ENCODE measurements around the gene ZNF19.

Gene ZNF19

GRCh38 chr16:71489122-71489521, at the start of gene ZNF19:
TSS of gene ZNF19 (minus strand) at chr16:71489324. CDS start at chr16:71482114, 7,210 bp downstream.
- Histone ChIP-seq H3K27ac (ENCODE audit: low read depth, low read length) (no peak within 1 kb of the TSS), H3K4me3 (ENCODE audit: low read depth in 1 of 5, low read length in 5 of 5) (no peak within 1 kb of the TSS)

GRCh38 chr16:71537643-71538042, 48.5 kb upstream of the ZNF19 start:
- no peak overlapping the region for H3K9ac ChIP-seq (ENCODE audit: low read length in 5 of 5)
- H3K9me3 ChIP-seq (ENCODE audit: control insufficient read depth in 5 of 5, low read length in 5 of 5), result no peaks in the 10 kb centered on the region
- peaks cover 0 to 5% (median 0%) of the 10 kb centered on the region in 5 donors for H3K27me3 ChIP-seq (ENCODE audit: control insufficient read depth in 5 of 5, insufficient read depth in 4 of 5, low read length in 5 of 5)
- peaks cover 0 to 4% (median 0%) of the 10 kb centered on the region in 5 donors for H3K4me1 ChIP-seq (ENCODE audit: control insufficient read depth in 5 of 5, insufficient read depth in 5 of 5, low read length in 5 of 5)
- no peak overlapping the region for H3K4me3 ChIP-seq (ENCODE audit: low read depth in 1 of 5, low read length in 5 of 5)
- no peaks in the 10 kb centered on the region for H3K36me3 ChIP-seq (ENCODE audit: control insufficient read depth in 5 of 5, insufficient read depth in 5 of 5, low read length in 5 of 5)
- no peak overlapping the region for H3K27ac ChIP-seq (ENCODE audit: low read depth, low read length)

More at GRCh38 chr16:71489122-71489521, at the start of gene ZNF19:
- Histone ChIP-seq H3K9ac (ENCODE audit: low read length in 5 of 5) (no peak within 1 kb of the TSS), H3K36me3 (ENCODE audit: control insufficient read depth in 5 of 5, insufficient read depth in 5 of 5, low read length in 5 of 5) (no peaks in the 10 kb centered on the region), H3K9me3 (ENCODE audit: control insufficient read depth in 5 of 5, low read length in 5 of 5) (no peaks in the 10 kb centered on the region), H3K27me3 (ENCODE audit: control insufficient read depth in 5 of 5, insufficient read depth in 4 of 5, low read length in 5 of 5) (no peaks in the 10 kb centered on the region), H3K4me1 (ENCODE audit: control insufficient read depth in 5 of 5, insufficient read depth in 5 of 5, low read length in 5 of 5) (peaks cover 2 to 5% (median 4%) of the 10 kb centered on the region in 5 donors)

DNA sequence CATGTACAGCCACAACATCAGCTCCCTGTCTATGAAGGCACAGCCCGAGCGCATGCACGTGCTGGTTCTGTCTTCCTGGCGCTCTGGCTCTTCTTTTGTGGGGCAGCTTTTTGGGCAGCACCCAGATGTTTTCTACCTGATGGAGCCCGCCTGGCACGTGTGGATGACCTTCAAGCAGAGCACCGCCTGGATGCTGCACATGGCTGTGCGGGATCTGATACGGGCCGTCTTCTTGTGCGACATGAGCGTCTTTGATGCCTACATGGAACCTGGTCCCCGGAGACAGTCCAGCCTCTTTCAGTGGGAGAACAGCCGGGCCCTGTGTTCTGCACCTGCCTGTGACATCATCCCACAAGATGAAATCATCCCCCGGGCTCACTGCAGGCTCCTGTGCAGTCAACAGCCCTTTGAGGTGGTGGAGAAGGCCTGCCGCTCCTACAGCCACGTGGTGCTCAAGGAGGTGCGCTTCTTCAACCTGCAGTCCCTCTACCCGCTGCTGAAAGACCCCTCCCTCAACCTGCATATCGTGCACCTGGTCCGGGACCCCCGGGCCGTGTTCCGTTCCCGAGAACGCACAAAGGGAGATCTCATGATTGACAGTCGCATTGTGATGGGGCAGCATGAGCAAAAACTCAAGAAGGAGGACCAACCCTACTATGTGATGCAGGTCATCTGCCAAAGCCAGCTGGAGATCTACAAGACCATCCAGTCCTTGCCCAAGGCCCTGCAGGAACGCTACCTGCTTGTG, 47.8 kb upstream of the ZNF19 start:
- H3K27me3 ChIP-seq (ENCODE audit: control insufficient read depth in 5 of 5, insufficient read depth in 4 of 5, low read length in 5 of 5), result no peaks in the 10 kb centered on the region
- no peaks in the 10 kb centered on the region for H3K4me1 ChIP-seq (ENCODE audit: control insufficient read depth in 5 of 5, insufficient read depth in 5 of 5, low read length in 5 of 5)
- H3K4me3 ChIP-seq (ENCODE audit: low read depth in 1 of 5, low read length in 5 of 5), result no peak overlapping the region
- H3K9me3 ChIP-seq (ENCODE audit: control insufficient read depth in 5 of 5, low read length in 5 of 5), result no peaks in the 10 kb centered on the region
- no peak overlapping the region for H3K9ac ChIP-seq (ENCODE audit: low read length in 5 of 5)
- H3K36me3 ChIP-seq (ENCODE audit: control insufficient read depth in 5 of 5, insufficient read depth in 5 of 5, low read length in 5 of 5), result no peaks in the 10 kb centered on the region
- H3K27ac ChIP-seq (ENCODE audit: low read depth, low read length), result no peak overlapping the region

DNA sequence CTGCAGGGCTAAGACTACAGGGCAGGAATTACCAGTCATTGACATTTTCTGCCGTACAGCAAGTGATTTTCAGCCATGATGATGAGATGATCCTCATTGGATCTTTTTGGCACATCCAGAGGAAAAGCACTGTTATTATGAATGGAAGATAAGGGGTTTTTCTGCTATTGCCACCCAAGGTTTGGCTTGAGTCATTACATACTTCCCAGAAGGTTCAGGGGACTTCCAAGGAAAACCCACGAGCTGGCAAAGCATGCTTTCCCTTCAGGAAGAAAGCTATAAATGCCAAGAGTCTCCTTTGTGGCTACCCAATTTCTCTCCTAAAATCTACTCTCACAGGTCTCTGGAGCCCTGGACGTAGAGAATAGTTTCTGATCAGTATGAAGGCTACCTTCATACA, 43.2 kb upstream of the ZNF19 start:
- Histone ChIP-seq H3K9me3 (ENCODE audit: control insufficient read depth in 5 of 5, low read length in 5 of 5) (no peaks in the 10 kb centered on the region), H3K27me3 (ENCODE audit: control insufficient read depth in 5 of 5, insufficient read depth in 4 of 5, low read length in 5 of 5) (peaks cover 0 to 2% (median 0%) of the 10 kb centered on the region in 5 donors)

GRCh38 chr16:71528863-71529262, 39.7 kb upstream of the ZNF19 start:
- H3K27me3 ChIP-seq (ENCODE audit: control insufficient read depth in 5 of 5, insufficient read depth in 4 of 5, low read length in 5 of 5), result peaks cover 0 to 13% (median 3%) of the 10 kb centered on the region in 5 donors
- H3K4me1 ChIP-seq (ENCODE audit: control insufficient read depth in 5 of 5, insufficient read depth in 5 of 5, low read length in 5 of 5), result peaks cover 0 to 8% (median 6%) of the 10 kb centered on the region in 5 donors

More for the DNA sequence above, 43.2 kb upstream of the ZNF19 start:
- Histone ChIP-seq H3K9ac (ENCODE audit: low read length in 5 of 5) (no peak overlapping the region), H3K36me3 (ENCODE audit: control insufficient read depth in 5 of 5, insufficient read depth in 5 of 5, low read length in 5 of 5) (no peaks in the 10 kb centered on the region), H3K4me1 (ENCODE audit: control insufficient read depth in 5 of 5, insufficient read depth in 5 of 5, low read length in 5 of 5) (no peaks in the 10 kb centered on the region), H3K27ac (ENCODE audit: low read depth, low read length) (no peak overlapping the region), H3K4me3 (ENCODE audit: low read depth in 1 of 5, low read length in 5 of 5) (no peak overlapping the region)

DNA sequence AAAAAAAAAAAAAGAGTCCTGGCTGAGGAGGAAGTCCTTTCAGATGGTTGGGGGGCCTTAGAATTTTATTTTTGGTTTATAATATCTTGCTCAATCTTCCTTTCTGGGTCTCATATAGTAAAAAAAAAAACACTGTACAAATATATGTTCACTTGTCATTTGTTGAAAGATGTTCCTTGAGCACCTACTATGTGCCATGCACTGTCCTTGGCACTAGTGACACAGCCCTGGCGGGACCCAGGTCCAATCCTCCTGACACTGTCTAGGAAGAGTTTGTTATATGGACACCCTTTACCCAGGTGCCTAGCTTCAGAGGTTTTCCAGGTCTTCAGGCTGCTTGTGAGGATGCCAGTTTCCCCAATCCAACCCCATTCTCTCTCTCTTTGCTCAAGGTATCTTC, 39.1 kb upstream of the ZNF19 start:
- no peak overlapping the region for H3K27ac ChIP-seq (ENCODE audit: low read depth, low read length)
- H3K9ac ChIP-seq (ENCODE audit: low read length in 5 of 5), result no peak overlapping the region
- peaks cover 0 to 13% (median 3%) of the 10 kb centered on the region in 5 donors for H3K27me3 ChIP-seq (ENCODE audit: control insufficient read depth in 5 of 5, insufficient read depth in 4 of 5, low read length in 5 of 5)
- H3K4me1 ChIP-seq (ENCODE audit: control insufficient read depth in 5 of 5, insufficient read depth in 5 of 5, low read length in 5 of 5), result peaks cover 0 to 8% (median 6%) of the 10 kb centered on the region in 5 donors
- H3K36me3 ChIP-seq (ENCODE audit: control insufficient read depth in 5 of 5, insufficient read depth in 5 of 5, low read length in 5 of 5), result no peaks in the 10 kb centered on the region
- no peaks in the 10 kb centered on the region for H3K9me3 ChIP-seq (ENCODE audit: control insufficient read depth in 5 of 5, low read length in 5 of 5)
- no peak overlapping the region for H3K4me3 ChIP-seq (ENCODE audit: low read depth in 1 of 5, low read length in 5 of 5)

More at GRCh38 chr16:71528863-71529262, 39.7 kb upstream of the ZNF19 start:
- H3K36me3 ChIP-seq (ENCODE audit: control insufficient read depth in 5 of 5, insufficient read depth in 5 of 5, low read length in 5 of 5), result no peaks in the 10 kb centered on the region
- no peaks in the 10 kb centered on the region for H3K9me3 ChIP-seq (ENCODE audit: control insufficient read depth in 5 of 5, low read length in 5 of 5)
- H3K4me3 ChIP-seq (ENCODE audit: low read depth in 1 of 5, low read length in 5 of 5), result no peak overlapping the region
- H3K9ac ChIP-seq (ENCODE audit: low read length in 5 of 5), result no peak overlapping the region
- H3K27ac ChIP-seq (ENCODE audit: low read depth, low read length), result no peak overlapping the region

DNA sequence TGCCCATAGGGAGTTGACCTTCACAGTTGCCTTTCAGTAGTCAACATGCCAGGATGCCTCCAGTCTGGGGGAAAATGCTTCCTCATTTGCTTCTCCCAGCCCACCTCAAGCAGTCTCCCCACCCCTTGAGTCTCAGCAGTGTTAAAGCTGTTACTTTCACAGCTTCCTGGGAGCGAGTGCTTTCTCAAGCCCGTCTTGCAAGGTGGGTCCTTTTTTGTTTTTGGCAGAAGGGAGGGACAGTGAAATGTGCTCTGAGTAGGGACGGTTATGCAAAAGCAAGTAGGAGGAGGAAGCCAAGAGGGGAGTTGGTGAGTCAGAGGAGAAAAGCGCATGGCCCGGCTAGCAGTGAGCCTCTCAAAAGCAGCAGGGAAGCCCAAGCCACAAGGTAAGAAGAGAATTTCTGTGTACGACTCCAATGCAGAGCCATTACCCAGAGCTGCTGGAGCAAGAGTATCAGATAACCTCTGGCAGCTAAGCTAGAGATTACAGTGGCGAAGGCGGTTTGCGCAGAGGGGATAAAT, 37.0 kb upstream of the ZNF19 start, which contains the start of gene CHST4:
TSS of gene CHST4 (plus strand) at position 316 of the 521 bp plus-strand sequence. CDS start 10,252 bp downstream, outside the sequence.
- peaks cover 0 to 13% (median 3%) of the 10 kb centered on the region in 5 donors for H3K27me3 ChIP-seq (ENCODE audit: control insufficient read depth in 5 of 5, insufficient read depth in 4 of 5, low read length in 5 of 5)
- no peak within 1 kb of the TSS for H3K4me3 ChIP-seq (ENCODE audit: low read depth in 1 of 5, low read length in 5 of 5)
- no peaks in the 10 kb centered on the region for H3K36me3 ChIP-seq (ENCODE audit: control insufficient read depth in 5 of 5, insufficient read depth in 5 of 5, low read length in 5 of 5)
- peaks cover 0 to 8% (median 6%) of the 10 kb centered on the region in 5 donors for H3K4me1 ChIP-seq (ENCODE audit: control insufficient read depth in 5 of 5, insufficient read depth in 5 of 5, low read length in 5 of 5)
- no peak within 1 kb of the TSS for H3K9ac ChIP-seq (ENCODE audit: low read length in 5 of 5)
- H3K9me3 ChIP-seq (ENCODE audit: control insufficient read depth in 5 of 5, low read length in 5 of 5), result no peaks in the 10 kb centered on the region
- H3K27ac ChIP-seq (ENCODE audit: low read depth, low read length), result no peak within 1 kb of the TSS

DNA sequence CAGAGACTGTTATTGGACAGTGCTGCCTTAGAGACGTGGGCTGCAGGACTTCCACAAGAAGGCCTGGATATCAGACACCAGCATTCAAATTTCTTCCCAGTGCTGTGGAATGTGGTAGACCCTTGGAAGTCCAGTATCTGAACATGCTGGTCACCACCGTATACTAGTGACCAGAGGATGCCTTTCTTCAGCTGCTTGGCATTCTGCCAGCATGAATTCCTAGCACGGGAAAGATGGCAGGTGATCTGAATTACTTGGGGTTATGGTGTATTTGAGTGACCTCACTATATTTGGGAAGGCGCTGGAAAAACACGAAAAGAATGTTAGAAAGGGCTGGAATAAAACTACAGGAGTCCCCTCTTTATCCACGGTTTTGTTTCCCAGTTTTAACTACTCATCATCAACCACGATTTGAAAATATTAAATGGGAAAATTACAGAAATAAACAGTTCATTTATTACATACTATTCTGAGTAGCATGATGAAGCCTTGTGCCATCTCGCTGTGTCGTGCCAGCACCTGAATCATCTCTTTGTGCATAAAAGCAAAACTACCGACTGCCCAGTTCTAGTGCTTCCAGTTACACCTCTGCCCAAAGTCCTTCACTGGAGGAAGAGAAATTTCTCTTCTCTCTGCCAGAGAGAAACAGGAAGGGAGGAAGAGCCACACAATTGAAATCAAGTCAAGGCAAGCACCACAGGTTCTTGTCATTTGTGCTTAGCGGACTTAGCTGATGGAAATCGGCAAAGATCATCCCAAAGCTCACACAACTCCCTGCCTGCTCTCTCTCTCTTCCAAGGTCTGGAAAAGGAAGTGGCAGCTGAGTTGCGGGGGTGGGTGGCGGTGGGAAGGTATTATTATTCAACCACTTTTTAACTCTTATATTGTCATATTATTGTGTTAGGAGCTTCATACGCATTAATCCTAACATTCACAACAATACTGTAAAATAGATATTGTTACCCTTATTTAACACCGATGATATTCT, 35.7 kb upstream of the ZNF19 start:
- Histone ChIP-seq H3K27ac (ENCODE audit: low read depth, low read length) (no peak overlapping the region), H3K9ac (ENCODE audit: low read length in 5 of 5) (no peak overlapping the region), H3K4me1 (ENCODE audit: control insufficient read depth in 5 of 5, insufficient read depth in 5 of 5, low read length in 5 of 5) (peaks cover 0 to 8% (median 6%) of the 10 kb centered on the region in 5 donors), H3K9me3 (ENCODE audit: control insufficient read depth in 5 of 5, low read length in 5 of 5) (no peaks in the 10 kb centered on the region), H3K4me3 (ENCODE audit: low read depth in 1 of 5, low read length in 5 of 5) (no peak overlapping the region), H3K36me3 (ENCODE audit: control insufficient read depth in 5 of 5, insufficient read depth in 5 of 5, low read length in 5 of 5) (no peaks in the 10 kb centered on the region), H3K27me3 (ENCODE audit: control insufficient read depth in 5 of 5, insufficient read depth in 4 of 5, low read length in 5 of 5) (peaks cover 0 to 13% (median 3%) of the 10 kb centered on the region in 5 donors)

GRCh38 chr16:71520550-71520949, 31.4 kb upstream of the ZNF19 start:
- Histone ChIP-seq H3K27me3 (ENCODE audit: control insufficient read depth in 5 of 5, insufficient read depth in 4 of 5, low read length in 5 of 5) (peaks cover 0 to 4% (median 0%) of the 10 kb centered on the region in 5 donors), H3K4me1 (ENCODE audit: control insufficient read depth in 5 of 5, insufficient read depth in 5 of 5, low read length in 5 of 5) (no peaks in the 10 kb centered on the region), H3K9me3 (ENCODE audit: control insufficient read depth in 5 of 5, low read length in 5 of 5) (no peaks in the 10 kb centered on the region), H3K9ac (ENCODE audit: low read length in 5 of 5) (no peak overlapping the region), H3K27ac (ENCODE audit: low read depth, low read length) (no peak overlapping the region), H3K4me3 (ENCODE audit: low read depth in 1 of 5, low read length in 5 of 5) (no peak overlapping the region), H3K36me3 (ENCODE audit: control insufficient read depth in 5 of 5, insufficient read depth in 5 of 5, low read length in 5 of 5) (no peaks in the 10 kb centered on the region)

Measured in subcutaneous abdominal adipose tissue (tissue), 5 donors.